Thyroid gland (tissue), 4 donors: ENCODE measurements around the gene RPA3.

Source experiments
- CTCF ChIP-seq, 6 experiments: fragments of 200-600 bp in 3 of 6; fragments of 450-650 bp in 3 of 6; sonication (generic) in 3 of 6; IDR thresholded peaks; one replicate each; pipeline ENCODE4 v1.5.1; 2016 to 2019; ENCODE audit warnings: antibody characterized with exemption in 6 of 6, mild to moderate bottlenecking in 2 of 6, inconsistent platforms in 1 of 6, moderate library complexity in 1 of 6
- POLR2A ChIP-seq, 2 donors: fragments of 450-650 bp; IDR thresholded peaks; one replicate each; pipeline ENCODE4 v1.6.1; 2017; ENCODE audit warnings: antibody characterized with exemption in 2 of 2, mild to moderate bottlenecking in 2 of 2, moderate library complexity in 1 of 2

DNA sequence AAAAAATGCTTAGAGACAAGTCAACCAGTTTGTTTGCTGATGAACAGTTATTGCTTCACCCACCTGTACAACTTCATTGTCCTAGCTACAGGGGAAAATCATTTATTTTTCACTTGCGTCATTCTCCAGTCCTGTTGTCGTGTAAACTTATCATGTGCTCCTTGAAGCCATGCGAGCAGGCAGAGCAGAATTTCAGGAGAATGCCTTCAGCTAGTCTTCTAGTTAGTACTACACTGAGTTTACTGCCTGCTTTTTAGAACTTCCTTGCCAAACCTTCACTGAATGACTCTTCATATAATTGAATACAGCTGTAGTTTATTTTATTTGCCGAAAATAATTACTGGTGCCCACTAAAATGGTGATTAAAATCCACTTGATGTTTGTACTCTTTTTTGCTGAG, 15.6 kb downstream of the RPA3 start:
- no peak for TF ChIP-seq CTCF (IDR thresholded peaks at IDR 0.05)
- no peak for TF ChIP-seq POLR2A (IDR thresholded peaks at IDR 0.05)
